IMR-90 (cell line): ENCODE measurements around the gene CEP68.
A peak's percentile ranks its signal among the peaks of the same experiment; 100 is the strongest.

Experiments
- BHLHE40 ChIP-seq: fragments of 150-350 bp; IDR thresholded peaks from 2 replicates; pipeline ENCODE4 v1.6.1; 2016; ENCODE audit warnings: mild to moderate bottlenecking, low read depth, low read length
- CEBPB ChIP-seq: IDR thresholded peaks from 2 replicates; pipeline ENCODE4 v1.6.1; 2012; ENCODE audit warnings: low read depth, low read length, improper control_type of control experiment
- CTCF ChIP-seq: conservative IDR thresholded peaks from 2 replicates; pipeline ENCODE4 v1.5.1; 2012; ENCODE audit warnings: mild to moderate bottlenecking, low read depth, low read length, improper control_type of control experiment
- FOS ChIP-seq: fragments of 150-350 bp; IDR thresholded peaks from 2 replicates; pipeline ENCODE4 v1.6.1; 2016; ENCODE audit warnings: low read depth, low read length
- MAZ ChIP-seq: IDR thresholded peaks from 2 replicates; pipeline ENCODE4 v1.6.1; 2012; ENCODE audit warnings: low read depth, mild to moderate bottlenecking, low read length, improper control_type of control experiment, moderate library complexity, borderline replicate concordance
- NFE2L2 ChIP-seq: fragments of 150-350 bp; IDR thresholded peaks from 2 replicates; pipeline ENCODE4 v1.6.1; 2016; ENCODE audit warnings: low read depth, mild to moderate bottlenecking, low read length
- POLR2A ChIP-seq: IDR thresholded peaks from 2 replicates; pipeline ENCODE4 v1.6.1; 2012; ENCODE audit warnings: mild to moderate bottlenecking, low read depth, low read length
- SMC3 ChIP-seq: fragments of 150-350 bp; IDR thresholded peaks from 2 replicates; pipeline ENCODE4 v1.6.1; 2016; ENCODE audit warnings: low read depth, mild to moderate bottlenecking, antibody characterized with exemption, low read length, moderate library complexity
- TF ChIP-seq, protein P1 (sequence below): fragments of 150-350 bp; IDR thresholded peaks from 2 replicates; pipeline ENCODE4 v1.6.1; 2016; ENCODE audit warnings: low read depth, mild to moderate bottlenecking, low read length, moderate library complexity, borderline replicate concordance

- TF ChIP-seq CTCF (no peak), POLR2A (no peak), BHLHE40 (no peak), SMC3 (no peak), MAZ (no peak), CEBPB (peak; percentile 62; the same call in 1 of the 2 replicates), FOS (peak; percentile 57; the same call in 1 of the 2 replicates), NFE2L2 (no peak)
- TF ChIP-seq, protein P1, sequence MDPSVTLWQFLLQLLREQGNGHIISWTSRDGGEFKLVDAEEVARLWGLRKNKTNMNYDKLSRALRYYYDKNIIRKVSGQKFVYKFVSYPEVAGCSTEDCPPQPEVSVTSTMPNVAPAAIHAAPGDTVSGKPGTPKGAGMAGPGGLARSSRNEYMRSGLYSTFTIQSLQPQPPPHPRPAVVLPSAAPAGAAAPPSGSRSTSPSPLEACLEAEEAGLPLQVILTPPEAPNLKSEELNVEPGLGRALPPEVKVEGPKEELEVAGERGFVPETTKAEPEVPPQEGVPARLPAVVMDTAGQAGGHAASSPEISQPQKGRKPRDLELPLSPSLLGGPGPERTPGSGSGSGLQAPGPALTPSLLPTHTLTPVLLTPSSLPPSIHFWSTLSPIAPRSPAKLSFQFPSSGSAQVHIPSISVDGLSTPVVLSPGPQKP: no peak
Observed at GRCh38 chr2:65024149-65024829, 31.9 kb upstream of the CEP68 start.
